Bronchial epithelial cell (primary cell): ENCODE measurements around the gene CHD6. TPM values are rescaled to one million over a fixed set of nuclear protein-coding genes. Genes with fewer than 3 reads are reported as not detected.

Experiments
- DNase-seq: peaks from one replicate; pipeline ENCODE4 v3.0.0-alpha.2; 2010; ENCODE audit warnings: low read depth
- FAIRE-seq: peaks from 2 replicates; lab custom pipeline; 2011; peaks lifted over from hg19 to GRCh38; lab: Jason Lieb, UNC
- H3K27me3 ChIP-seq: 2 replicates; pipeline ENCODE4 v1.5.1; 2011; ENCODE audit warnings: low read length; ENCODE audit not compliant: control insufficient read depth, insufficient read depth
- H3K36me3 ChIP-seq: 2 replicates; pipeline ENCODE4 v1.5.1; 2011; ENCODE audit warnings: low read length; ENCODE audit not compliant: control insufficient read depth, insufficient read depth
- H3K4me3 ChIP-seq: 2 replicates; pipeline ENCODE4 v1.5.1; 2011; ENCODE audit warnings: mild to moderate bottlenecking, low read depth, low read length, control low read depth
- CTCF ChIP-seq: IDR thresholded peaks from 2 replicates; pipeline ENCODE4 v1.5.1; 2011; ENCODE audit warnings: mild to moderate bottlenecking, moderate library complexity, low read length, control low read depth, inconsistent platforms; ENCODE audit not compliant: insufficient read depth, severe bottlenecking
- total RNA-seq: library from RNA; depleted of rRNA; stranded (reverse); fragments of >200 nt; gene quantifications from 2 replicates; pipeline ENCODE4 v1.2.1, GENCODE V29; 2014

CHD6 gene
- total RNA-seq, 1 donor from 2014 or later: 10.8 TPM

GRCh38 chr20:41369673-41370072, 248.5 kb downstream of the CHD6 start:
- no peaks in the 10 kb centered on the region for H3K36me3 ChIP-seq
- FAIRE-seq (no peak), DNase-seq (no peak)
- peaks cover 19% of the 10 kb centered on the region for H3K27me3 ChIP-seq
- no peak for TF ChIP-seq CTCF
- no peak overlapping the region for H3K4me3 ChIP-seq

- FAIRE-seq: no peak
- Histone ChIP-seq H3K36me3 (no peaks in the 10 kb centered on the region), H3K27me3 (peaks cover 23% of the 10 kb centered on the region), H3K4me3 (no peak overlapping the region)
- TF ChIP-seq CTCF: no peak
- DNase-seq: no peak
Observed at GRCh38 chr20:41367956-41368355, 250.2 kb downstream of the CHD6 start.

- TF ChIP-seq CTCF: no peak
- Histone ChIP-seq H3K36me3 (no peaks in the 10 kb centered on the region), H3K4me3 (no peak overlapping the region), H3K27me3 (peaks cover 23% of the 10 kb centered on the region)
- FAIRE-seq (peak; percentile 18), DNase-seq (no peak)
Observed at GRCh38 chr20:41367393-41367695, 250.8 kb downstream of the CHD6 start.

- Histone ChIP-seq H3K36me3 (no peaks in the 10 kb centered on the region), H3K27me3 (peaks cover 23% of the 10 kb centered on the region), H3K4me3 (no peak within 1 kb of the TSS)
- DNase-seq: no peak
- TF ChIP-seq CTCF: no peak
- no peak for FAIRE-seq
Observed at GRCh38 chr20:41366546-41367392, 251.4 kb downstream of the CHD6 start, which contains the start of gene EMILIN3. EMILIN3 (minus strand) TSS chr20:41366818; CDS start chr20:41366634, 184 bp downstream.

GRCh38 chr20:41365777-41366545, 252.2 kb downstream of the CHD6 start:
- no peak for TF ChIP-seq CTCF
- H3K4me3 ChIP-seq: no peak overlapping the region
- peaks cover 23% of the 10 kb centered on the region for H3K27me3 ChIP-seq
- no peak for DNase-seq
- H3K36me3 ChIP-seq: no peaks in the 10 kb centered on the region
- no peak for FAIRE-seq
